Activated CD8-positive, alpha-beta memory T cell treated with anti-CD3 and anti-CD28 coated beads, Interleukin-2, amount 50 U/mL, for 24 hours (primary cell): ENCODE results near the gene CALML4.

Experiments
- DNase-seq: peaks from one replicate; pipeline ENCODE4 v3.0.0-alpha.2; 2020; ENCODE audit errors: extremely low read depth

Gene CALML4

DNA sequence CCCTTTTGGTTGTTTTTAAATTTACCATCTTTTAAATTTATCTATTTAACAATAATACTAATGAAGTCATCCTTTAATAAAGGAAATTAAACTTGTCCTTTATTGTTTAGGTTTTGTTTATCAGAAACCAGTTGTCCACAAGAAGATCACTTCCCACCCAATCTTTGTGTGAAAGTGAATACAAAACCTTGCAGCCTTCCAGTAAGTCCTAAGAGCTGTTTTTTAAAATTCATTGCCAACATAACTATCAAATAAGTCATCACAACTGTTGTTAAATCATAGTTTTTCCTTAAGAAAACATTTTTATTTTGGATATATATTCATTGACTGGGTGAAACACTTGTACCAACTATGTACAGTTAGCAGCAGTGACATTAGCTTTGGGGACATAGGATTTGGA is 59.4 kb downstream of the CALML4 start:
- no peak for DNase-seq

DNA sequence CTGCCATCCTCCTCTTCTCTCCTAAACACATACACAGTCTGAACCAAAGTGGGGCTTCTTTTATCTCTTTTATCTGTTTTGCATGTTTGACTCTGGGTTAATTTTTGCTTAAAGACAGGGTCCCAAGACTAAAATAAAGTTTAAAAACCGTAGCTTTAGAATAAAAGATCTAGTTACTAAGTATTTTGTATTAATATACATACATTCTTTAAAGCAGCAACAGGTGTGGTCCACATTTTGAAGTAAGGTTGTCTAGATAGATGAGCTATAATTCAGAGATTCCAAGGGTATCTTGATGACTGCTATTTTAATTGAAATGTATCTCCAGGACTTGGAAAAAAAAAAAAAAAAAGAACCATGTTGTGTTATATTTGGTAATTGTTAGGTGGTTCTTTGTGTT is 61.3 kb downstream of the CALML4 start:
- no peak for DNase-seq

DNA sequence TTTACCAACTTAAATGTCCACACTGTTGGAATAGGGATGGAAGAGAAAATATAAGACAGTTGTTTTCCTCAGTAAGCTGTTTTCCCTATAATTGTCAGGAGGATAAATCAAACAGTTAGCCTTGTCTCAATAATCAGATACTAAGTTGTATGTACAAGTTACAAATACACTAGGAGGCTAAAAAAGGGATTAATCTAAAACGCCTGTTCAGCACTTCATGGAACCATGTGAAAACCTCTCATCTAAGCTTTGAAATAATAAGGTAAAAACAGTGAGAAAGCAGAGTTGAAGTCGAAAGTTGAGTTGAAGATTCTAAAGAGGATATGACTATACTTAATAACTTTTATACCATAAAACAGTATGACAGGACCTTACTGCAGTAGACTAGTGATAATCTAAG is 62.0 kb downstream of the CALML4 start:
- no peak for DNase-seq
